CD4-positive, alpha-beta T cell treated with Interleukin-1 beta for 1 hour (primary cell): ENCODE data around the gene KCMF1.

Experiments used
- DNase-seq, 2 donors: peaks; one replicate each; pipeline ENCODE4 v3.0.0-alpha.2; 2020 to 2022

Gene KCMF1

DNA sequence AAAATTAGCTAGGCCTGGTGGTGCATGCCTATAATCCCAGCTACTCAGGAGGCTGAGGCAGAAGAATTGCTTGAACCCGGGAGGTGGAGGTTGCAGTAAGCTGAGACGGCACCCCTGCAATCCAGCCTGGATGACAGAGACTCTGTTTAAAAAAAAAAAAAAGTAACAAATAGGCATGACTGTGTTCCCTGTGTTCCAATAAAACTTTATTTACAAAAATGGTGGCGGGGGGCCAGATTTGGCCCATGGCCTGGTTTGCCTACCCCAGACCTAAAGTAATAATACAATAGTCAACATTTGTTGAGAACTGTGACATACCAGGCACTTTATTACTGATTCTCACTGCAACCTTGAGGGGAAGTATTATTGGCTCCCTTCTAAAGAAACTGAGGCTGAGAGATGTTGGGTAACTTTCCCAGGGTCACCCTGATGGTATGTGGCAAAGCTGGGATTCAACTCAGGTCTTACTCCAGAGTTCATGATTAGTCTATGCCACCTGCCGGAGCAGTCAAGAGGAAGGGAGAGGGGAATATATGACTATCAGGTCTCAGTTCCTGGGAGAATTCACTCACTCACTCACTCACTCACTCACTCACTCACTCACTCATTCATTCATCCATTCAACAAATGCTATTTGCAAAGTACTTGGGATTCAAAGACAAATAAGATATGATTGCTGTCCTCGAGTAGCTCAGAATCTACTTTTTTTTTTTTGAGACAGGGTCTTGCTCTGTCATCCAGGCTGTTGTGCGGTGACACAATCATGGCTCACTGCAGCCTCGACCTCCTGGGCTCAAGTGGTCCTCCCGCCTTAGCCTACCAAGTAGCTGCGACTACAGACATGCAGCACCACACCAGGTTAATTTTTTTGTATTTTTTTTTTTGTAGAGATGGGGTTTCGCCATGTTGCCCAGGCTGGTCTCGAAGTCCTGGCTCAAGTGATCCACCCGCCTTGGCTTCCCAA, 14.3 kb upstream of the KCMF1 start:
- DNase-seq, result no peak

DNA sequence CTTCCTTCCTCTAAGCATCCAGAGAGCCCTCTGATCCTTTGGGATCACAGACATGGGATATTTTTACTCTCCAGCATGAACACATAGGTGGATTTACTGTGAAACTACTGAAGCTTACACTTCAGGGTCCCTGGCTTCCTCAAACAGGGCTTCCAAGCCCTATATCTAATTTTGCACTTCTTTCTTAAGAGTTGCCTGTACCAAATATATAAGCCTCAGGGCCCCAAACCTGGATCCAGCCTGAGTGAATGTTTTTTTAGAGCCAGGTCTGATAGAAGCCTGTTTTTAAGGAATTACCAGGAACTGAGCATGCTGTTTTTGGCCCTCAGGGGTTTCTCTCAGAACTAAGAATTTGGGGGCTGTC, 13.2 kb upstream of the KCMF1 start:
- DNase-seq, result no peak

DNA sequence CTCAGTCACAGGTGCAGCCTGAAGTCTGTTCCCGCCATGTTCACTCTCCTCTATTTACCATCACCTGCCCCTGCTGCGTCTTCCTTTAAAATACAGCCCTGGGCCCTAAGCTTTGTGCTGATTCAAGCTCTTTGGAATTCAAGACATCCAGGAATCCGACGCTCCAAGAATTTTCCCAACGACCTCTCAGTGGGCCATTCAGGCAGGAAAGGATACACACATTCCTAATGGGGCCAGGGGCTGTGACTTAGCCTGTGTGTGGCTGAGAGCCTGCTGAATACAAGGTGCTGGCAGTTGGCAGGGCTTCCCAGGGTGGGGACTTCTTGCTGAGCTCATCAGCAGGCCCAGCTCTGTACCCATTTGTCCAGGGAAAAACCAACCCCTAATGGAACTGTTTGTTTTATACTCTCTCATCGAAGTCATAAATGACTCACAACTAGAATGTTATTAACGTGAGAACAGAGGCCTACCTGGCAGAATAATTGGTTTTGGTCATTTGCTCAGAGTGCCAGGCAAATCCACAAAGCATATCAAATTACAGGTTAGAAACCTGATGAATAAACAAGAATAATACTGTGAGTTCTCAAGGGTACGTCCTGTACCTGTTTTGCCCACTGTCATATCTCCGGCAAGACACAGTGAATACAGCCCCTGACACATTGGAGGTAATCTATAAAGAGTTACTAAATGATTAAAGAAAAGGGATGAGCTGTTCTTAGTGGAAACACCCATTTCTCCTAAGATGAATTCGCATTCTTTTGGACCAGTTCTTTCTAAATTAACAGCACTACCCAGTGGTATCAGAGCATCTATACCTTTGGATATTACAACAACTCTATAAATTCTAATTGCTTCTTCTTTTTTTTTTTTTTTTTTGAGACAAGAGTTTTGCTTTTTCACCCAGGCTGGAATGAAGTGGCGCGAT, 12.6 kb upstream of the KCMF1 start:
- no peak for DNase-seq

DNA sequence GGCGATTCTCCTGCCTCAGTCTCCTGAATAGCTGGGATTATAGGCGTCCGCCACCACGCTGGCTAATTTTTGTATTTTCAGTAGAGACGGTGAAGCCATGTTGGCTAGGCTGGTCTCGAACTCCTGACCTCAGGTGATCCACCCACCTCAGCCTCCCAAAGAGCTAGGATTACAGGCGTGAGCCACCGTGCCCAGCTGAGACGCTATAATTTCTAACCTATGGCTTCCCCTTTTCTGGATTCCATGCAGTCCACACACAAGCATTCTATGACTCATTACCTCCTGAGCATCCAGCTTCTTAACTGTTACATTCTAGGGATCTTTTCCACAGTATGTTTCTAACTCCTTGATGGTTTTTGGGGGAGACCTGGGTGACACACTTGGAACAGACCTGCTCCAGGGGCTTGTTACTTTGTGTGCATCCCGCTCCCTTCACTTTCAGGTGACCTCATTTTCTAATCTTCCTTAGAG, 11.8 kb upstream of the KCMF1 start:
- DNase-seq, result no peak

DNA sequence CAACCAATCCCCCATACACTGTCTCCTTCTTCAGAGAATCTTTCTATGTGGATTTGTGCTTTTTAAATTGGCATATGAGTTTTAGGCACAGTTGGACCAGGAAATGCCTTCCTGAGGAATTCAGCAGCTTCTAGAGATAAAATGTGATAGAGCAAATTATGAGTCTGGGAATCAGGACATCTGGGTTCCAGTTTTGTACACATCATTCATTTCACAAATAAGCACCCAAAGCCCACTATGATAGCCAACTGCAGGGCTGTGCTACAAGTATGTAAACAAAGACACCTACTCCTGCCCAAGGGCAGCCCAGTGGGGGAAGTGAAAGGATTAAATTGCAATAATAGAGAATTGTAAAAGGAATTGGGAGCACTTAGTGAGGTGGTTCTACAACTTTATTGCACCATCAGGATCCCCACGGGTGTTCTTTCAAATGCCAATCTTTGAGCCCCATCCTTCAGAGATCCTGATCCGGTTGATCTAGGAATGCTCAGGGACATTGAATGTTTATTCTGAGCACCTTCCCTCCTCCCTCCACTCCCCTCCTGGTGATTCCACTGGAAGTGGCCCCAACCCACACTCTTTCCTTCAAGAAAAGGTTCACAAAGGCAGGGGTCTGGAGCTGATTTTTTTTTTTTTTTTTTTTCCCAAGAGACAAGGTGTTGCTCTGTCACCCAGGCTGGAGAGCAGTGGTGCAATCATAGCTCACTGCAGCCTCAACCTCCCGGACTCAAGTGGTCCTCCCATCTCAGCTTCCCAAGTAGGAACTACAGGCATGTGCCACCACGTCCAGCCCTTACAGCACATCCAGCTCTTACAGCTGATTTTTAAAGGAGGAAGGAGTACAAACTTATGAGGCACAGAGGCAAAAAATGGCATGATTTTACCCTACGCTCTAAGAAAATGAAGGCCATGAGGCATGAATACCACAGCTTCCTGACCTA, 11.1 kb upstream of the KCMF1 start:
- DNase-seq, result no peak

DNA sequence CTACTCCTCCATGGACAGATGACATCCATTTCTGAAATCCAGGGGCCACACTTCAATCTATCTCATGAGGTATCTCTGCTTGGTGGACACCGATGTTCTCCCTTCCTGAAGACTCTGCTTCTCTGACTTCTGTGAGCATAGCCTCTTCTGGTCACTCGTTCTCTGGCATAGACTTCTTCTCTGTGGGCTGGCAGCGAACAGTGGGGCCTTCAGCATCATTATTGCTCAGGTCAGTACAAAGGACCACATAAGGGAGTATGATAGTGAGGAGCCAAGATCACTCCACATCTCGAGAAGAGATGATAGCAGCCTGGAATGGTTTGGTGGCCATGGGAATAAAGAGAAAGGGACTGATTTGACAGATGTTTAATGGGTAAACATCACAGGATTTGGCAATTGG, 8.0 kb upstream of the KCMF1 start:
- DNase-seq, result no peak

DNA sequence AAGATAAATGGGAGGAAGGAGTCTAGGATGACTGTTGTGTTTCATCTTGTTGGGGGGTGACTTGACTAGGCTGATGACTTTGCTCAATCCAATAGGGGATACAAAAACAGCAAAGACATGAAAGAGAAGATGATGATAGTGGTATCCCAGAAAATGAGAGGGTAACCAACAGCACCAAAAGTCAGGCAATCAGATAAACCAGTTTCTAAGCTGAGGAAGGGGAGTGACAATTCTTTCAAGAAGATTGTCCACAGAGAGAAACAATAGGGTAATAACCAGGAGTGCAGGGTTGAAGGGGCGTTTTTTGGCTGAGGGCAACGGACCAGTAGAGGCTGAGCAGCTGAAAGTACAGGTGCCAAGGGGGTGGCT, 7.7 kb upstream of the KCMF1 start:
- no peak for DNase-seq

DNA sequence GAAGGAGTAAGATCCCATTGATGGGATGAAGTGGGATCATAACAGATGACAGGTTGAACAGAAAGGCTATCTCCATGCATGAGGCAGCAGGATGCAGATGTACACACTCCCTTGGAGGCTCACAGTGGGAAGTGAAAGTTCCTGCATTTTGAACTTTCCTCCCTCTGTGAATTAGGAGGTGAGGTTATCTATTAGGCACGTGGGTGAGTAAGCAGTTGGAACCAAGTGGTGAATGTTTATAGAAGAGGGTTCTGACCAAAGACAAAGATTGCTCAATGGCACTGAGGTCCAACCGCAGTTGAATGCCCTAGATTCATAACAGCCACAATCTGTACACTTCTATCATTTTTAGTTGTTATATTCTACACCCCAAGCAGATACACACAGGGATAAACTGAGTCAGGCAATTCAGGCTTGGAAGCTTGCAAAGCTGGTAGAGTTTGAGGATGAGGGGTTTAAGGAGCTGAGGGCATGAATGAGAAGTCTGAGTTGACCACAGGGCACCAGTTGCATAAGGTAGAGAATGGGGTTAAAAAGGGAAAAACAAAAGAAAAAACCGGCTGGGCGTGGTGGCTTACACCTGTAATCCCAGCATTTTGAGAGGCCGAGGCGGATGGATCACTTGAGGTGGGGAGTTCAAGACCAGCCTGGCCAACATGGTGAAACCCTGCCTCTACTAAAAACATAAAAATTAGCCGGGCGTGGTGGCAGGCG, 7.1 kb upstream of the KCMF1 start:
- DNase-seq, result no peak

DNA sequence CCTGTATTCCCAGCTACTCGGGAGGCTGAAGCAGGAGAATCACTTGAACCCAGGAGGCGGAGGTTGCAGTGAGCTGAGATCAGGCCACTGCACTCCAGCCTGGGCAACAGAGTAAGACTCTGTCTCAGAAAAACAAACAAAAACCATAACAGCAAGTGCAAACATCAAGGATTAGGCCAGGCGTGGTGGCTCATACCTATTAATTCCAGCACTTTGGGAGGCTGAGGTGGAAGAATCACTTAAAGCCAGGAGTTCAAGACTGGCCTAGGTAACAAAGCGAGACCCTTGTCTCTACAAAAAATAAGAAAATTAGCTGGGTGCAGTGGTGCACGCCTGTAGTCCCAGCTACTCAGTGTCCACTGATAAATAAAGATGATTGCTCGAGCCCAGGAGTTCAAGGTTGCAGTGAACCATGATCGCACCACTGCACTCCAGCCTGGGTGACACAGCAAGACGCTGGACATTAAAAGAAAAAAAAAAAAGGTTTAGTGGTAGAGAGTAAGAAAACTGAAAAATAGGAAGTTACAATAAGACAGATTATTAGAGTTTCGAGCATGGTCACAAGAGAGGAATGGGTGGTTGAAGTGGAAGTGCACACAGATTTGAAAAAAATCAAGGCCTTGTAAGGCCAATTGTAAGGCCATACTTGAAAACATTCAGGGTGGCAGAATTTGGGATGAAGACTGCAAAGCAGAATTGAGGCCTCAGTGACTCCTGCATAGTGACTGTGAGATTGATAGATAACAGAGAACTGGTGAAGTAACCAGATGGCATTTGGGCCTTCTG, 6.4 kb upstream of the KCMF1 start:
- no peak for DNase-seq

DNA sequence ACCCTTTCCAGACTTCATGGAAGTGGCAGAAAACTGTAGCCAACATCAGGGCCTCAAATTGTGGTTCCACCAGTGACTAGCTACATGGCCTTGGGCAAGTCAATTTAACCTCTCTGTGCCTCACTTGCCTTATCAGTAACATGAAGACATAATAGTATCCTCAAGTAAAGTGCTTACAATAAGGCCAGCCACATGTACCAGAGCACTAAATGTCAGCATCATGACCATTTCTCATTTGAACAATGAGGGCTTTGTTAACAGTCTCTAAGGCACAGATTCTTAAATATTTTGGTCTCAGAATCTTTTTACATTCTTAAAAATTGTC, 5.8 kb upstream of the KCMF1 start:
- no peak for DNase-seq

DNA sequence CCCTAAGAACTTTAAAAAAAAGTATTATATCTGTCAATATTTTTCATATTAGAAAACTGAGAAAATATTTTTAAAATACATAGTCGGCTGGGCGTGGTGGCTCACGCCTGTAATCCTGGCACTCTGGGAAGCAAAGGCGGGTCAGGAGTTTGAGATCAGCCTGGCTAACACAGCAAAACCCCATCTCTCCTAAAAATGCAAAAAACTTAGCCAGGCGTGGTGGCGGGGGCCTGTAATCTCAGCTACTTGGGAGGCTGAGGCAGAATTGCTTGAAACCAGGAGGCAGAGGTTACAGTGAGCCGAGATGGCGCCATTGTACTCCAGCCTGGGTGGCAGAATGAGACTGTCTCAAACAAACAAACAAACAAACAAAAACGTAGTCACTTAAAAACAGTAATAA, 5.1 kb upstream of the KCMF1 start:
- no peak for DNase-seq

DNA sequence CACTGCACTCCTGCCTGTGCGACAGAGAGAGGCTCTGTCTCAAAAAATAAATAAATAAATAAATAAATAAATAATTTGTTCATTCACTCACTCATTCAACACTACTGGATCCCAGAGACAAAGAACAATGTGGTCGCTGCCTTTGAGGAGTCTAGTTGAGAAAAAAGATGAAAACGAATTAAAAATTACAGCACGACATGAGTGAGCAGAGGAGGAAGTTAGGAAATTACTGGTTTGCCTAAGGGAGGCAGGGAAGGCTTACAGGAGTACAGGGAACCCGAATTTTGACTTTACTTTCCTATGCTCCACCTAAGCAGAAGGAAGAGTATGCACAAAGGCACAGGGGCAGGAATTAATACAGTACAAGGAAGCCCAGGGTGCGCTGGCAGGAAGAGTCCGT, 4.2 kb upstream of the KCMF1 start:
- DNase-seq, result no peak

DNA sequence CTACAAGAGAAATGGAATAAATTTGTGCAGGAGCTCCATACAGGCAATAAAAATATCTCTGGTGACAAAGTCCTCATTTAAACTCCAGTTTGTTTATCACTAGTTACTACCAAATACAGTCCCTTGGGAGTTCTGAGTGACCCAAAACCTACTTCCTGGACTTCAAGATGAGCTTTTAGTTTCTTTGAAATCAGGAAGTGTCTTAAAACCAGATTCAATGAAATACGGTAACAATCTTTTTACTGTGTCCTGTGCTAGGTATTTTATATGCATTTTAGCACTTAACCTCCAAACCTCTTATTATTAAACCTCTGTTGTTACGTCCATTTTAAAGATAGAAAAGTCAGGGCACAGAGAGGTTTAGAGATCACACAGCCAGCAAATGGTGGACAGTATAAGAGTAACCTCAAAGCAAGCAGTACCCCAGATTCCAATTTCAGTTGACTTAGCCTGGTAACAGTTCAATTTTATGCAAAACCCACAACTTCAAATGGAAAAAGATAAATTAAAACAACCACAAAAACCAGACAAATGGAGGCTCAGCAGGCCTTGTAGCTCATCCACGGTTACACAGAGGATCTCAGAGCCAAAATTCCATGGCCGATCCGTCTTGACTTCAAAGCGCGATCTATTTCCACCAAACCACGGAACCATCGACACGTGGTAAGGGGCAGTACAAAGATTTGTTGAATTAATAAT, 1.3 kb upstream of the KCMF1 start:
- peak in 1 of 2 donors; percentile 37 for DNase-seq

DNA sequence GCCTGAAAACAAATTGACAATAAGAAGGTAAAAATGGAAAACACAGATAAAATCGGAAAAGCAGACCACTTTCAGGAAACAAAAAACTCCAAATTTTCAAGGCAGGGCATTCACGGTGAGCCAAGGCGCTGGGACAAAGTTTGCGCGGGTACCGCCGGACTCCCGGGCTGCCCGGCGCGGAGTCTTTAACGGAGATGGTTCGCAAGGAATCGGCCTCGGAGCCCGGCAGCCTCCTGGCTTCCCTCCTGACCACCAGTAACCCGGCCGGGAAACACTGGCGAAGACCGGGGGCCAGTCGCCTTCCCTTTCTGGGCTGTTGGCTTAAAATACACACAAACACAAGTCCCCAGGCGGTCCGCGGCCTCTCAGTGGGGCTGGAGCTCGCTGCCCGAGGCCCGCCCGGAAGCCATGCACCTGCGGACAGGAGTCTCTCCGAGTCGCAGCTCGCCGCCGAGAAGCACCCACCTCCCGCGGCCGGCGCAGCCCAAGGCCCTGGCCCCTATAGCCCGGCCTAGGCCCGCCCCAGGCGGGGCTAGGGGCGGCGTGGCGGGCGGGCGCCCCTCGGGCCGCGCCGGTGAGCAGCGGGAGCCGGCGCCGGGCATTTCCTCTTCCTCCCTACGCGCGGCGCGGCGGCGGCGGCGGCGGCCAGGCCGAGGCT, 622 bp upstream of the KCMF1 start:
- DNase-seq, result peak; percentile 56 to 60

DNA sequence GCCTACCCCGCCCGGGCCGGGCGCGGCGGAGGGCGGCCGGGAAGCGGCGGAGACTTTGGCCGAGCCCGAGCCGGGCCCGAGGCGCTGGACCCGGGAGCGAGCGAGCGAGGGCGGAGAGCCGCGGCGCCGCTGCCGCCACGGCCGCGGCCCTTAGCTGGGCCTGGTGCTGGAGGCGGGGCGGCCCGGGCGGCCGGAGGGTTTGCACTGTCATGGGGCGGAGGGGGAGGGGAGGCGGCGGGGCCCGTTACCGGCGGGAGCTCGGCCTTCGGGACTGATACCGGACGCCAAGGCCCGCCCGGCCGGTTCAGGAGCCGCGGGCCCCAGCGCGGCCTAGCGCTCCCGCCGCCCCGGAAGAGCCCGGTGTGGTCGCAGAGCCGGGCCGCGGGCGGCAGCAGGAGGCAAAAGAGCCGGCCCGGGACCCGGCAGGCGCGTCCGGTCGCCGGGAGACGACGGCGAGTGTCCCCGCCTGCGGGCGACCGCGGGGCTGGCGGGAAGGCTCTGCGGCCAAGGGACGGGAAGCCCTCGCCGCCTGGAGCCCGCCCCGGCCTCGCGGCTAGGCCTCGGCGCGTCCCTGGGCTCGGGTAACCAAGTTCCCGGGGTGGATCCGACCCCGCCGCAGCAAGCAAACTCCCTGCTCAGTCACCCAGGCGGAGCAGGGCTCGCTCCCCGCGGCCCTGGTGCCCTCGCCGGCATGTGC, 697 bp downstream of the KCMF1 start:
- peak; percentile 67 to 72 for DNase-seq

DNA sequence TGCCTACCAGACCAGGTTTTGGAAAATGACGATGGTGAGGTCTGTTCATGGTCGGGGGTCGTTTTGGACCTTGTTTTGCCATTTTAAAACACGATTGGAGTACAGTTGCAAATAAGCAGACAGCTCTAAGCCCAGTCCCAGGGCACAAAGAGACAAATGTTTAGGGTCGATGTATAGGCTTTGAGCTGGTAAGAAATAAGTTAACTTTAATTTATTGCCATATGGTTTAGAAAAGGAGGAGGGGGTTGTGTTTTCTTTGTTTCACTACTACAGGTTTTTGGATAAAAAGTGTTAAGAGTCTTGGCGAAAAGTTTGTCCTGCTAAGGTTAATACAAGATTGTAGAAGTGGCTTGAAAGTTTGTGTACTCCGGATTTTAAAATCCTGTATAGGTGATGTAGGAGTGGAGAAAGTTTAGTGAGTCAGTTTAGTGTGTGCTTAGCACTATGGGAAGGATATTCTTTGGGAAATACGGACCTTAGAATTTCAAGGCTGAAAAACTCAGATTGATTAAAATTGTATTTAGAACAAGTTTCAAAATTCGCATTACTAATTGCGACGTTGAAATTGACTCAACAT, 1.3 kb downstream of the KCMF1 start:
- no peak for DNase-seq

DNA sequence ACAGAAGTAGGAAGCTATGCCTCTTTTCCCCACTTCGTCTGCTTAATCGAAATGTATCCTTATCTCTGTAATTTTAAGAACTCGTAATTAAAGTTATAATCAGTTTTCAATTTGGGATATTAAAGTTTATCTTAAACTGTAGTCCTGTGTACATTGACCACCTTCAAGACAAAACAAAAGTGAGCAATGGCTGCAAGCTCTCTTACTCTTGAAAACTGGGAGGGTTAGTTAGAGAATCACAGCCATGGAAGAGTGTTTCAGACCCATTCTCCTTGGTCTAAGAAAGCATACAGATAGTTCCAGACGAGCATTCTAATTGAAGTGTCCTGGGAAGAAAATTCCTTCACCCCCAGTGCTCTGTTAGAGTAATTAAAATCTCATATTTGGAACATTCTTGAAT, 2.0 kb downstream of the KCMF1 start:
- DNase-seq, result no peak

DNA sequence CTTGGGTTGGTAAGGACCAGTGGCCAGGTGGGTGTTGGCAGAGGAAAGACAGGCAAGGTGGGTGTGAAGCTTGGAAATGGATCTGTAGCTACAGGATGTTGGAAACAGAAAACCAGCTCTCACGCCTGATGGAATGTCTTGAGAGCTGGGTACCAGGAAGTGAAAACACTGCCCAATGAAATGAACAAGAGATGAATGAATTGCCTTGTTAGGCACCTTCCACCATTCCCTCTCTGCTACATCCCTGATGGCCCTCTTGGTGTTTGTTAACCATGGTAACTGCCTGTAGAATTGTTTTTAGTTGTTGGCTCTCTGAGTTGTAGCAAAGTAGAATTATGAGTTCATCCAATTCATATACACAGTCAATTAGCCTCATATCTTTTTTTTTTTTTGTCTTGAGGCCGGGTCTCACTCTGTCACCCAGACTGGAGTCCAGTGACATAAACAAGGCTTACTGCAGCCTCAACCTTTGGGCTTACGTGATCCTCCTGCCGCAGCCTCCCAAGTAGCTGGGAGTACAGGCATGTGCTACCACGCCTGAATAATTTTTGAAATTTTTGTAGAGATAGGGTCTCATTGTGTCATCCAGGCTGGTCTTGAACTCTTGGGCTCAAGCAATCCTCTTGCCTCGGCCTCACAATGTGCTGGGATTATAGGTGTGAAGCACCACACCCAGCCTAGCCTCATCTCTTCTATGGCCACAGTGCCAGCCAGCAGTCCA, 9.5 kb downstream of the KCMF1 start:
- DNase-seq, result no peak
